ENCODE results near the gene ZNF497. TPM values are rescaled to one million over a fixed set of nuclear protein-coding genes. Genes with fewer than 3 reads are reported as not detected.

Gene ZNF497
- total RNA-seq, 1 experiment from 2014 or later, result 2.6 TPM

DNA sequence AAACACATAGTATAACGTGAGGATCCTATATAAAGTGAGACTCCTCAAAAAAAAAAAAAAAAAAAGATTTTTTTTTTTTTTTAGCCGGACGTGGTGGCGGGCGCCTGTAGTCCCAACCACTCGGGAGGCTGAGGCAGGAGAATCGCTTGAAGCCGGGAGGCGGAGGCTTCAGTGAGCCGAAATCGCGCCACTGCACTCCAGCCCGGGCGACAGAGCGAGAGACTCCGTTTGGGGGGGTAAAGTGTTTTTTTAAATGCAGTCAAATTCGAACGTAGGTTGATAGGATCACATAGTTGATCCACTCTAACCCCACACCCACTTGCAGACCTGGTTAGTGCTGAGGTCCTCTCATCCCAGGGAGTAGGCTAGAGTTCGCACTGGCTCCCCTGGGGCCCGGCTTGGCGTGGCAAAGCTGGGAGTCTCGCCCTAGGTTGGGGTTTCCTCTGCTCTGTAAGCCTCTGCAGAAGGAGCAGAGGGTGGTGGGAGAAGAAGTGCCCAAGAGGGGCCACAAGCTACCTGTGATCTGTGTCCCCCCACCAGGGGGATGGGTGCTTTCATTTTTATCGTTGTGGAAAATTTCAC, 39.4 kb upstream of the ZNF497 start:
- Histone ChIP-seq H3K9me3 (ENCODE audit: low read depth, low read length, poor library complexity, severe bottlenecking) (no peaks in the 10 kb centered on the region), H3K27me3 (replicated peaks; ENCODE audit: insufficient read depth, low read depth, low read length, poor library complexity) (no peaks in the 10 kb centered on the region), H3K36me3 (ENCODE audit: insufficient read depth, low read length, poor library complexity, severe bottlenecking) (no peaks in the 10 kb centered on the region), H3K27ac (ENCODE audit: low read depth, low read length, poor library complexity, severe bottlenecking) (peak overlapping the region; percentile 88), H3K4me1 (ENCODE audit: insufficient read depth, low read length, poor library complexity, severe bottlenecking) (peaks cover 14% of the 10 kb centered on the region), H3K4me3 (ENCODE audit: low read depth, low read length, poor library complexity, severe bottlenecking) (peak overlapping the region; percentile 72)
- BruUV-seq (replicated peaks), result no TSS peak
- POLR2A ChIA-PET (ENCODE audit: low non-redundant PET), result no interaction called here
- DNase-seq (ENCODE audit: low spot score), result no peak
- CTCF ChIA-PET, result no interaction called here
- TF ChIP-seq, protein P1, sequence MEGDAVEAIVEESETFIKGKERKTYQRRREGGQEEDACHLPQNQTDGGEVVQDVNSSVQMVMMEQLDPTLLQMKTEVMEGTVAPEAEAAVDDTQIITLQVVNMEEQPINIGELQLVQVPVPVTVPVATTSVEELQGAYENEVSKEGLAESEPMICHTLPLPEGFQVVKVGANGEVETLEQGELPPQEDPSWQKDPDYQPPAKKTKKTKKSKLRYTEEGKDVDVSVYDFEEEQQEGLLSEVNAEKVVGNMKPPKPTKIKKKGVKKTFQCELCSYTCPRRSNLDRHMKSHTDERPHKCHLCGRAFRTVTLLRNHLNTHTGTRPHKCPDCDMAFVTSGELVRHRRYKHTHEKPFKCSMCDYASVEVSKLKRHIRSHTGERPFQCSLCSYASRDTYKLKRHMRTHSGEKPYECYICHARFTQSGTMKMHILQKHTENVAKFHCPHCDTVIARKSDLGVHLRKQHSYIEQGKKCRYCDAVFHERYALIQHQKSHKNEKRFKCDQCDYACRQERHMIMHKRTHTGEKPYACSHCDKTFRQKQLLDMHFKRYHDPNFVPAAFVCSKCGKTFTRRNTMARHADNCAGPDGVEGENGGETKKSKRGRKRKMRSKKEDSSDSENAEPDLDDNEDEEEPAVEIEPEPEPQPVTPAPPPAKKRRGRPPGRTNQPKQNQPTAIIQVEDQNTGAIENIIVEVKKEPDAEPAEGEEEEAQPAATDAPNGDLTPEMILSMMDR (conservative IDR thresholded peaks at IDR 0.05; ENCODE audit: low read depth, low read length), result no peak
- no peak for TF ChIP-seq EZH2 (IDR thresholded peaks at IDR 0.05; ENCODE audit: borderline replicate concordance, low read depth, low read length, poor library complexity, severe bottlenecking)
- intact Hi-C loops (cut with micrococcal nuclease; ENCODE audit: unreplicated experiment), result loop anchor here (1.0 kb wide), 1 partner anchor 157 kb away; no protein-coding TSS in a partner anchor

DNA sequence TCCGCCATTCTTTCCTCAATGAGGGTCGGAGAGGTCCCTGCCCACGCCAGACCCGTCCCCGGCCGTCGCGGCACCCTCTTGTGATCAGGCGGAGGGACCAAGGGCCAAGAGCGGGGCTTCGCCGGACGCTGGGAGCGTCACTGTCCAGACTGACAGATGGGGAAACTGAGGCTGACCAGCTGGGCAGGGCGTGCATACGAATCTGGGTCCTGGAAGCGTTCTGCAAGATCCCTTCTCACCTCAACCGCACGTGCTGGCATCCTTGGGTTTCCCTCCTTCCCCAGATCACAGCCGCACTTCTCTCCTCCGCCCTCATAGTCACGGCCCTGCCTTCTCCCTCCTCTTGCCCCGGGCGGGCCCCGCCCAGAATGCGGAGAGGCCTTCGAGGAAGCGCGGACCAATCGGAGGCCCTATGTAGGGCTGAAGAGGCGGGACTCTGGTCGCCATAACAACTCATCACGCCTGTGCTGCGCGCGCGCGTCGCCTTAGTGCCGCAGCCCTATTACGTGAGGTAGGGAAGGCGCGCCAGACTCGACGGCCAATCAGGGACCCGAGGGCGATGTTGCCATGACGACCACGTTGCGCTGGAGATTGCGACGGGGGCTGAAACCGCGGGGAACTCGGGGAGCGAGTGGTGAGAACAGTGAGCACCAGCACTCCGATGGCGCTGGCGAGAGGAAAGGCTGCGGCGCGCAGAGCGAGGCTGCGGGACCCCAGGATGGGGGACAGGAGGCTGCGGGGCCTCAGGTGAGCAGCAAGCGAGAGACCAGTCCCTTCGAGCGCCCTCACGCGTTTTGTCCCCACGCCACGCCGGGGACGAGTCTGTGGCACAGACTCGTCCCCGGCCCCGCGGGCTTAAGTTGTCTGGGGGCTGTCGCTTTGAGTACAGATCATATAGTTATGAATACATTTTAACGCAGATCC, 38.6 kb upstream of the ZNF497 start:
- Histone ChIP-seq H3K27me3 (replicated peaks; ENCODE audit: insufficient read depth, low read depth, low read length, poor library complexity) (no peaks in the 10 kb centered on the region), H3K4me3 (ENCODE audit: low read depth, low read length, poor library complexity, severe bottlenecking) (peak overlapping the region; percentile 72), H3K27ac (ENCODE audit: low read depth, low read length, poor library complexity, severe bottlenecking) (peak overlapping the region; percentile 88), H3K36me3 (ENCODE audit: insufficient read depth, low read length, poor library complexity, severe bottlenecking) (no peaks in the 10 kb centered on the region), H3K4me1 (ENCODE audit: insufficient read depth, low read length, poor library complexity, severe bottlenecking) (peaks cover 14% of the 10 kb centered on the region), H3K9me3 (ENCODE audit: low read depth, low read length, poor library complexity, severe bottlenecking) (no peaks in the 10 kb centered on the region)
- TF ChIP-seq EZH2 (IDR thresholded peaks at IDR 0.05; ENCODE audit: borderline replicate concordance, low read depth, low read length, poor library complexity, severe bottlenecking), result no peak
- TF ChIP-seq, protein P1 (conservative IDR thresholded peaks at IDR 0.05; ENCODE audit: low read depth, low read length), result no peak
- DNase-seq (ENCODE audit: low spot score), result peak; percentile 100
- ChIA-PET POLR2A (ENCODE audit: low non-redundant PET) (no interaction called here), CTCF (no interaction called here)
- intact Hi-C loops (cut with micrococcal nuclease; ENCODE audit: unreplicated experiment), result loop anchor here (1.0 kb wide), 1 partner anchor 158 kb away; no protein-coding TSS in a partner anchor
- BruUV-seq (replicated peaks), result no TSS peak

DNA sequence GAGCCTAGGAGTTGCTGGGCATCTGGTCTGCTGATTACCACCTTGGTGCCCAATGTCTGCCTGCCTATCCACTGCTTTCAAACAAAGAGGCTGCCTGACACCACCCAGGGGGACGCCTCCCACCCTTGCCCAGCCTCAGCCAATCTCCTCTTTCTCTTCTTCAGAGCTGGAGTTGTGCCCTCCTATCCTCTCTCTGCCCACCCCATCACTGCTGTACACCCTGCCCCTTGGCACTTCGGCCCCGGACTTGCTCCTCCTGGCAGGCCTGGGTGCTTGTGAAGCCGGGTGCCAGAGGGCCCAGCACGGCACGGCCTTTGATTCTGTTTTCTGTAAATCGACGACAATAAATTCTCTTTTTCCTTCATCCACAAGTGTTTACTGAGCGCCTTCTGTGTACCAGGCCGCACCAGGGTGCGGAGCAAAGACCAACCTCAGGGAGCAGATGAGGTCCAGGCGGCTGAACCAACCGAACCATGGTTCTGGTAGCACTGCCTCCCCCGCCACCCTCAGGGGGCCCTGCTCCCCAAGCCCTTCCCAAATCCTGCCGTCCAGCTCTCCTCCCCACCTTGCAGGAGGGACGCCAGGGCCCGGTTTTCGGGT, 37.9 kb upstream of the ZNF497 start:
- H3K27ac ChIP-seq (ENCODE audit: low read depth, low read length, poor library complexity, severe bottlenecking), result peak overlapping the region; percentile 41
- no TSS peak for BruUV-seq (replicated peaks)
- CTCF ChIA-PET, result no interaction called here

More for the DNA sequence above, 37.9 kb upstream of the ZNF497 start:
- POLR2A ChIA-PET (ENCODE audit: low non-redundant PET), result no interaction called here
- Histone ChIP-seq H3K4me3 (ENCODE audit: low read depth, low read length, poor library complexity, severe bottlenecking) (peak overlapping the region; percentile 72), H3K9me3 (ENCODE audit: low read depth, low read length, poor library complexity, severe bottlenecking) (no peaks in the 10 kb centered on the region), H3K4me1 (ENCODE audit: insufficient read depth, low read length, poor library complexity, severe bottlenecking) (peaks cover 14% of the 10 kb centered on the region), H3K36me3 (ENCODE audit: insufficient read depth, low read length, poor library complexity, severe bottlenecking) (peaks cover 1% of the 10 kb centered on the region), H3K27me3 (replicated peaks; ENCODE audit: insufficient read depth, low read depth, low read length, poor library complexity) (no peaks in the 10 kb centered on the region)
- intact Hi-C loops (cut with micrococcal nuclease; ENCODE audit: unreplicated experiment), result no loop called here
- no peak for DNase-seq (ENCODE audit: low spot score)
- TF ChIP-seq EZH2 (IDR thresholded peaks at IDR 0.05; ENCODE audit: borderline replicate concordance, low read depth, low read length, poor library complexity, severe bottlenecking), result no peak
- TF ChIP-seq, protein P1 (conservative IDR thresholded peaks at IDR 0.05; ENCODE audit: low read depth, low read length), result no peak
